Measurements from ENCODE around the gene CDR2L.

GRCh38 chr17:74981979-74982662 lies 5.3 kb upstream of the CDR2L start:
- TF ChIP-seq GABPA (IDR thresholded peaks at IDR 0.05 in 1 of 2, conservative IDR thresholded peaks at IDR 0.05 in 1 of 2): no peak
- no peak for TF ChIP-seq CTCF (IDR thresholded peaks at IDR 0.05; ENCODE audit: low read depth, low read length, missing input control)
- no peak for TF ChIP-seq HNF4A (conservative IDR thresholded peaks at IDR 0.05)
